Nasal cavity respiratory epithelium epithelial cell of viscerocranial mucosa (primary cell): ENCODE data around the gene PCGF3. TPM values are rescaled to one million over a fixed set of nuclear protein-coding genes. Genes with fewer than 3 reads are reported as not detected.

ENCODE experiments used
- total RNA-seq: library from RNA; depleted of rRNA; stranded (reverse); fragments of >200 nt; gene quantifications from 2 replicates; pipeline ENCODE4 v1.2.3, GENCODE V29; 2014

The PCGF3 gene
- 27.7 and 71.0 TPM in 2 replicates for total RNA-seq

GRCh38 chr4:705278-706082 is at the start of gene PCGF3:
Gene PCGF3, plus strand, starts transcription at chr4:705832. Its CDS starts 27,849 bp downstream, at chr4:733681.

GRCh38 chr4:674172-675035 is 31.2 kb upstream of the PCGF3 start, which contains the start of the genes ATP5ME and MYL5:
Gene ATP5ME, minus strand, starts transcription at chr4:674276. Its CDS starts 29 bp downstream, at chr4:674247.
Gene MYL5, plus strand, starts transcription at chr4:674542. Its CDS starts 3,485 bp downstream, at chr4:678027.

GRCh38 chr4:688854-689681 is 16.6 kb upstream of the PCGF3 start, which contains the start of gene SLC49A3:
Gene SLC49A3, minus strand, starts transcription at chr4:689151. Its CDS starts 24 bp downstream, at chr4:689127.

Other genes with a start within 250 kb of the PCGF3 start
- 21.9 and 42.9 TPM in 2 replicates for gene ZNF721, start 206.7 kb upstream of the PCGF3 start, total RNA-seq
- gene PIGG, start 206.6 kb upstream of the PCGF3 start, total RNA-seq, result 45.8 and 74.4 TPM in 2 replicates
- gene TMEM271, start 129.5 kb upstream of the PCGF3 start, total RNA-seq, result not detected in 2 replicates
- gene PDE6B, start 80.3 kb upstream of the PCGF3 start, total RNA-seq, result 0.64 and 1.0 TPM in 2 replicates
- gene ATP5ME, start 31.6 kb upstream of the PCGF3 start, total RNA-seq, result 102 and 146 TPM in 2 replicates
- 4.1 and 7.8 TPM in 2 replicates for gene MYL5, start 31.3 kb upstream of the PCGF3 start, total RNA-seq
- gene SLC49A3, start 16.7 kb upstream of the PCGF3 start, total RNA-seq, result 0.34 and 1.4 TPM in 2 replicates
- 0.21 TPM in 1 of 2 replicates, not detected in the other for gene CPLX1, start 120.3 kb downstream of the PCGF3 start, total RNA-seq
- gene GAK, start 226.5 kb downstream of the PCGF3 start, total RNA-seq, result 67.0 and 91.8 TPM in 2 replicates
- 6.5 and 14.5 TPM in 2 replicates for gene TMEM175, start 226.6 kb downstream of the PCGF3 start, total RNA-seq